ENCODE results near the gene VSIG10.
A peak's percentile ranks its signal among the peaks of the same experiment; 100 is the strongest.

Gene VSIG10

GRCh38 chr12:118055865-118056773 is 47.7 kb downstream of the VSIG10 start:
- TF ChIP-seq CTCF (IDR thresholded peaks at IDR 0.05), result no peak

GRCh38 chr12:118055144-118055557 is 48.7 kb downstream of the VSIG10 start:
- TF ChIP-seq CTCF (IDR thresholded peaks at IDR 0.05), result peak; percentile 66

- no peak for TF ChIP-seq CTCF (IDR thresholded peaks at IDR 0.05)
Observed at GRCh38 chr12:118053071-118053985, 50.5 kb downstream of the VSIG10 start.

- TF ChIP-seq CTCF (IDR thresholded peaks at IDR 0.05), result no peak
Observed at GRCh38 chr12:118052324-118053070, 51.3 kb downstream of the VSIG10 start.

- no peak for TF ChIP-seq CTCF (IDR thresholded peaks at IDR 0.05)
Observed at GRCh38 chr12:118050972-118051910, 52.6 kb downstream of the VSIG10 start.

- no peak for TF ChIP-seq CTCF (IDR thresholded peaks at IDR 0.05)
Observed at GRCh38 chr12:118046430-118046829, 57.4 kb downstream of the VSIG10 start.
